Measurements from ENCODE around the gene GLE1. TPM values are rescaled to one million over a fixed set of nuclear protein-coding genes. Genes with fewer than 3 reads are reported as not detected.

The GLE1 gene
- total RNA-seq, 1 experiment from 2014 or later, result 19.0 TPM

GRCh38 chr9:128553728-128554127 lies 49.2 kb downstream of the GLE1 start:
- H3K4me1 ChIP-seq (ENCODE audit: insufficient read depth, low read length), result peaks cover 9% of the 10 kb centered on the region
- H2AK5ac ChIP-seq (ENCODE audit: insufficient read length, low read length), result no peak overlapping the region
- no CpG with 5 or more reads among the region's 6 CpGs for WGBS (ENCODE audit: extremely low coverage, insufficient read length, low lambda C conversion rate)
- peaks cover 0 to 4% (median 0%) of the 10 kb centered on the region in 3 experiments; a peak in 1 of 7 replicates for H3K36me3 Mint-ChIP-seq (ENCODE audit: insufficient read depth in 1 of 3, low read depth in 3 of 3)
- H3K9me3 ChIP-seq (ENCODE audit: control insufficient read depth, low read depth, low read length), result no peaks in the 10 kb centered on the region
- no peak overlapping the region for H4K8ac ChIP-seq (replicated peaks; ENCODE audit: insufficient read length, low read depth, low read length)
- no peak overlapping the region for H3K23ac ChIP-seq (ENCODE audit: insufficient read length, low read depth, low read length)
- peak overlapping the region; percentile 90 for H3K4me2 ChIP-seq (ENCODE audit: insufficient read depth, insufficient read length, low read length)
- no peak overlapping the region for H3K4ac ChIP-seq (ENCODE audit: low read depth, low read length)
- H2BK120ac ChIP-seq (ENCODE audit: low read depth, low read length, poor library complexity, severe bottlenecking), result no peak overlapping the region
- peaks cover 1% of the 10 kb centered on the region; the same call in 1 of the 2 replicates for H3K79me2 ChIP-seq (ENCODE audit: insufficient read depth, low read length)
- H2BK15ac ChIP-seq (ENCODE audit: low read depth, low read length), result no peak overlapping the region
- H3K27ac ChIP-seq (ENCODE audit: insufficient read length, low read depth, low read length), result no peak overlapping the region
- no peak overlapping the region for H4K5ac ChIP-seq (ENCODE audit: insufficient read length, low read depth, low read length)
- H3K56ac ChIP-seq (ENCODE audit: insufficient read length, low read depth, low read length), result no peak overlapping the region
- DNase-seq, result no peak
- no peak overlapping the region for H3K4me3 Mint-ChIP-seq
- H3K14ac ChIP-seq (ENCODE audit: insufficient read depth, low read length), result no peak overlapping the region
- H3K27me3 ChIP-seq (ENCODE audit: insufficient read depth, low read length), result no peaks in the 10 kb centered on the region
- no peak for TF ChIP-seq CTCF (conservative IDR thresholded peaks at IDR 0.05)
- no peak overlapping the region for H2BK20ac ChIP-seq (ENCODE audit: low read depth, low read length, poor library complexity, severe bottlenecking)
- H3K9me3 Mint-ChIP-seq, result no peaks in the 10 kb centered on the region; a peak in 1 of 5 replicates
- no peak overlapping the region for H2AFZ ChIP-seq (ENCODE audit: low read length)
- peaks cover 17 to 30% of the 10 kb centered on the region in 2 experiments for H3K4me1 Mint-ChIP-seq
- no peak overlapping the region for H2BK5ac ChIP-seq (ENCODE audit: insufficient read length, low read length)
- no peaks in the 10 kb centered on the region for H4K20me1 ChIP-seq (ENCODE audit: control insufficient read depth, insufficient read depth, insufficient read length)
- H3T11ph ChIP-seq (ENCODE audit: low read length), result no peak overlapping the region
- H3K18ac ChIP-seq (ENCODE audit: insufficient read length, low read depth, low read length), result no peak overlapping the region
- H3K27ac Mint-ChIP-seq, result no peak overlapping the region
- H3K9ac ChIP-seq (ENCODE audit: extremely low read depth, insufficient read length, low read length), result no peak overlapping the region
- peaks cover 5% of the 10 kb centered on the region for H3K23me2 ChIP-seq (ENCODE audit: insufficient read length, low read depth, low read length, poor library complexity, severe bottlenecking)
- no peaks in the 10 kb centered on the region for H3K79me1 ChIP-seq (ENCODE audit: insufficient read depth, low read depth, low read length, poor library complexity, severe bottlenecking)
- no peak overlapping the region for H2BK12ac ChIP-seq (ENCODE audit: insufficient read length, low read depth, low read length)
- H4K91ac ChIP-seq (ENCODE audit: insufficient read length, low read depth, low read length), result no peak overlapping the region
- peaks cover 3% of the 10 kb centered on the region; the same call in 1 of the 2 replicates for H3K27me3 Mint-ChIP-seq (ENCODE audit: low read depth)

All from H9 (cell line).